Measurements from ENCODE around the gene SLC25A12.

GRCh38 chr2:171735991-171736710 lies 157.9 kb downstream of the SLC25A12 start:
- TF ChIP-seq POLR2A (IDR thresholded peaks at IDR 0.05) (no peak), CTCF (IDR thresholded peaks at IDR 0.05) (no peak)
